HCT116 (cell line): ENCODE data around the gene SPON1. TPM values are rescaled to one million over a fixed set of nuclear protein-coding genes. Genes with fewer than 3 reads are reported as not detected.

Source experiments
- ATAC-seq: fragments of 200-7000 bp; cut with Tn5 transposase; 2 replicates; pipeline ENCODE4 v1.9.1; 2020; ENCODE audit warnings: mild to moderate bottlenecking, moderate library complexity
- BruUV-seq: library from RNA; stranded (reverse); fragments of 400-500 nt; replicated peaks from 2 replicates; lab custom pipeline; 2021; lab: Mats Ljungman, UMichigan
- CTCF ChIA-PET: fragments of 300-600 bp; sonication (Branson Sonifier 250); formaldehyde crosslinking; loops from one replicate; lab custom pipeline; 2021; ENCODE audit warnings: antibody characterized with exemption; lab: Charles Lee
- POLR2A ChIA-PET: fragments of 300-600, 350-600 bp; sonication (Branson Sonifier 250); formaldehyde crosslinking; loops from one replicate; lab custom pipeline; 2021; ENCODE audit warnings: antibody characterized with exemption; lab: Charles Lee
- RAD21 ChIA-PET, 2 experiments: fragments of 300-600 bp; sonication (Branson Sonifier 250); formaldehyde crosslinking; loops; one replicate each; lab custom pipeline; 2023; ENCODE audit warnings: low total read pairs in 2 of 2; ENCODE audit not compliant: uncharacterized antibody in 2 of 2, unreplicated experiment in 2 of 2, low non-redundant PET in 1 of 2; lab: Charles Lee
- DNase-seq: peaks from one replicate; pipeline ENCODE4 v3.0.0-alpha.2; 2010; ENCODE audit warnings: low read depth, low spot score
- H2AFZ ChIP-seq: fragments of 200-600 bp; shearing (Covaris generic), sonication (generic); 2 replicates; pipeline ENCODE4 v1.6.1; 2017; ENCODE audit warnings: low read depth, mixed run types, mixed read lengths, antibody characterized with exemption, low read length; ENCODE audit not compliant: poor library complexity, severe bottlenecking
- H3K27ac ChIP-seq: 2 replicates; pipeline ENCODE4 v1.5.1; 2012; ENCODE audit warnings: low read depth, low read length
- H3K27me3 ChIP-seq: fragments of 200-600 bp; sonication (generic); 2 replicates; pipeline ENCODE4 v1.6.1; 2016; ENCODE audit warnings: mixed run types, low read length, mixed read lengths; ENCODE audit not compliant: insufficient read depth
- H3K36me3 ChIP-seq, 2 experiments: fragments of 200-500 bp in 1 of 2; fragments of 200-600 bp in 1 of 2; sonication (Bioruptor generic) in 1 of 2; sonication (generic) in 1 of 2; 2 replicates each; pipeline versions ENCODE4 v1.5.1 to v1.6.1; 2014 to 2016; ENCODE audit warnings: low read length in 2 of 2, inconsistent platforms in 1 of 2, mixed read lengths in 1 of 2, mixed run types in 1 of 2; ENCODE audit not compliant: insufficient read depth in 2 of 2, control insufficient read depth in 1 of 2
- H3K4me1 ChIP-seq, 2 experiments: fragments of 200-600 bp in 1 of 2; sonication (generic) in 1 of 2; 2 replicates each; pipeline versions ENCODE4 v1.5.1 to v1.6.1; 2012 to 2017; ENCODE audit warnings: low read length in 2 of 2, inconsistent platforms in 1 of 2, mild to moderate bottlenecking in 1 of 2, mixed read lengths in 1 of 2, mixed run types in 1 of 2, moderate library complexity in 1 of 2; ENCODE audit not compliant: insufficient read depth in 2 of 2, control insufficient read depth in 1 of 2
- H3K4me2 ChIP-seq: fragments of 200-600 bp; sonication (generic); 2 replicates; pipeline ENCODE4 v1.6.1; 2017; ENCODE audit warnings: mixed run types, low read length, mixed read lengths
- H3K4me3 ChIP-seq, 2 experiments: fragments of 200-600 bp in 1 of 2; sonication (generic) in 1 of 2; replicated peaks in 1 of 2; 2 replicates each; pipeline ENCODE4 v1.5.1; 2011 to 2016; ENCODE audit warnings: low read length in 2 of 2, control low read depth in 1 of 2, low read depth in 1 of 2, mild to moderate bottlenecking in 1 of 2, mixed read lengths in 1 of 2, mixed run types in 1 of 2
- H3K79me2 ChIP-seq: fragments of 200-600 bp; sonication (generic); 2 replicates; pipeline ENCODE4 v1.6.1; 2017; ENCODE audit warnings: mild to moderate bottlenecking, mixed run types, low read length, moderate library complexity, mixed read lengths; ENCODE audit not compliant: insufficient read depth
- H3K9ac ChIP-seq: fragments of 200-600 bp; sonication (generic); 2 replicates; pipeline ENCODE4 v1.6.1; 2016; ENCODE audit warnings: low read length, mixed read lengths
- H3K9me2 ChIP-seq: fragments of 200-600 bp; sonication (generic), shearing (Covaris generic); 2 replicates; pipeline ENCODE4 v1.6.1; 2017; ENCODE audit warnings: mixed run types, mild to moderate bottlenecking, moderate library complexity; ENCODE audit not compliant: insufficient read depth
- H3K9me3 ChIP-seq, 2 experiments: fragments of 200-500 bp in 1 of 2; fragments of 200-600 bp in 1 of 2; sonication (Bioruptor generic) in 1 of 2; sonication (generic) in 1 of 2; 2 replicates each; pipeline ENCODE4 v1.6.1; 2014 to 2017; ENCODE audit warnings: low read length in 2 of 2, mixed read lengths in 2 of 2, inconsistent platforms in 1 of 2, low read depth in 1 of 2, mild to moderate bottlenecking in 1 of 2, mixed run types in 1 of 2, moderate library complexity in 1 of 2; ENCODE audit not compliant: control insufficient read depth in 1 of 2, insufficient read depth in 1 of 2
- H4K20me1 ChIP-seq: fragments of 200-600 bp; sonication (generic), shearing (Covaris generic); 2 replicates; pipeline ENCODE4 v1.6.1; 2017; ENCODE audit warnings: mixed run types, mild to moderate bottlenecking, moderate library complexity; ENCODE audit not compliant: insufficient read depth
- CEBPB ChIP-seq: IDR thresholded peaks from 2 replicates; pipeline ENCODE4 v1.6.1; 2012; ENCODE audit warnings: low read depth
- CTCF ChIP-seq, 3 experiments: fragments of 200-600 bp in 1 of 3; sonication (generic) in 1 of 3; IDR thresholded peaks in 2 of 3; conservative IDR thresholded peaks in 1 of 3; 2 replicates each; pipeline ENCODE4 v1.5.1; 2012 to 2017; ENCODE audit warnings: low read depth in 2 of 3, low read length in 2 of 3, antibody characterized with exemption in 1 of 3, borderline replicate concordance in 1 of 3, control low read depth in 1 of 3, mild to moderate bottlenecking in 1 of 3, mixed read lengths in 1 of 3, mixed run types in 1 of 3, moderate library complexity in 1 of 3; ENCODE audit not compliant: insufficient read depth in 1 of 3
- ELF1 ChIP-seq: IDR thresholded peaks from 2 replicates; pipeline ENCODE4 v1.6.1; 2012; ENCODE audit warnings: low read depth, borderline replicate concordance
- EZH2 ChIP-seq: fragments of 200-600 bp; sonication (generic); IDR thresholded peaks from 2 replicates; pipeline ENCODE4 v1.6.1; 2017; ENCODE audit warnings: antibody characterized with exemption, mixed run types
- FOSL1 ChIP-seq: IDR thresholded peaks from 2 replicates; pipeline ENCODE4 v1.6.1; 2012; ENCODE audit warnings: low read depth
- JUND ChIP-seq: IDR thresholded peaks from 2 replicates; pipeline ENCODE4 v1.6.1; 2012
- MAX ChIP-seq: IDR thresholded peaks from 2 replicates; pipeline ENCODE4 v1.6.1; 2012
- POLR2A ChIP-seq: IDR thresholded peaks from 2 replicates; pipeline ENCODE4 v1.7.0; 2011; ENCODE audit warnings: borderline replicate concordance; ENCODE audit not compliant: insufficient read depth, insufficient read length; ENCODE audit errors: extremely low read depth
- POLR2AphosphoS5 ChIP-seq: IDR thresholded peaks from 2 replicates; pipeline ENCODE4 v1.6.1; 2011; ENCODE audit warnings: mild to moderate bottlenecking, low read depth, low read length, moderate library complexity
- TCF7L2 ChIP-seq: IDR thresholded peaks from 2 replicates; pipeline ENCODE4 v1.7.0; 2011; ENCODE audit warnings: borderline replicate concordance, inconsistent platforms; ENCODE audit not compliant: insufficient read depth, insufficient read length; ENCODE audit errors: extremely low read depth
- ZNF274 ChIP-seq: fragments of 200-500 bp; sonication (Bioruptor generic); IDR thresholded peaks from 2 replicates; pipeline ENCODE4 v1.6.1; 2014; ENCODE audit warnings: mild to moderate bottlenecking, low read depth, low read length, inconsistent platforms
- intact Hi-C: fragments of 100-400 bp; cut with micrococcal nuclease; formaldehyde crosslinking; loops from 2 replicates; pipeline ENCODE4 v1.10.0; 2022
- total RNA-seq: library from RNA; stranded (reverse); gene quantifications from one replicate; pipeline ENCODE4 v1.2.1, GENCODE V29; 2021; ENCODE audit not compliant: unreplicated experiment

SPON1 gene
- total RNA-seq, 1 experiment from 2014 or later: 0.17 TPM

GRCh38 chr11:14118072-14118471 lies 155.5 kb downstream of the SPON1 start:
- TF ChIP-seq JUND: no peak
- TF ChIP-seq, all 23 proteins: peak for 0
- DNase-seq (no peak), ATAC-seq (no peak)
- H3K9ac ChIP-seq: no peak overlapping the region
- no peaks in the 10 kb centered on the region for H3K27me3 ChIP-seq
- no peak overlapping the region for H3K4me3 ChIP-seq
- intact Hi-C loops: no loop called here
- no peaks in the 10 kb centered on the region for H4K20me1 ChIP-seq
- no peaks in the 10 kb centered on the region for H3K9me2 ChIP-seq
- no peak overlapping the region for H3K27ac ChIP-seq
- CTCF ChIA-PET: interaction anchor here (1.0 kb wide), 1 partner anchor 9 kb away, joined by 3 read pairs; no protein-coding TSS in a partner anchor
- POLR2A ChIA-PET: no interaction called here
- RAD21 ChIA-PET: no interaction called here
- no peaks in the 10 kb centered on the region for H3K9me3 ChIP-seq
- BruUV-seq: no TSS peak
- no peaks in the 10 kb centered on the region for H3K79me2 ChIP-seq
- H3K4me2 ChIP-seq: no peak overlapping the region
- no peaks in the 10 kb centered on the region for H3K36me3 ChIP-seq
- no peaks in the 10 kb centered on the region for H3K4me1 ChIP-seq
- H2AFZ ChIP-seq: no peak overlapping the region

GRCh38 chr11:14119357-14119756 lies 156.8 kb downstream of the SPON1 start:
- DNase-seq (no peak), ATAC-seq (no peak)
- no peak for TF ChIP-seq ZNF274
- TF ChIP-seq EZH2: no peak
- TF ChIP-seq POLR2AphosphoS5: no peak
- TF ChIP-seq CTCF (IDR thresholded peaks at IDR 0.05 in 2 of 3, conservative IDR thresholded peaks at IDR 0.05 in 1 of 3; ENCODE audit: borderline replicate concordance in 1 of 3, insufficient read depth in 1 of 3, low read depth in 2 of 3, low read length in 2 of 3): no peak
- TF ChIP-seq CEBPB: no peak
- no peak for TF ChIP-seq POLR2A
- TF ChIP-seq TCF7L2: no peak
- TF ChIP-seq ELF1: no peak
- TF ChIP-seq MAX: no peak
- no peak for TF ChIP-seq FOSL1
- no peak overlapping the region for H3K9ac ChIP-seq
- H2AFZ ChIP-seq: no peak overlapping the region
- no peaks in the 10 kb centered on the region for H3K9me3 ChIP-seq
- no peaks in the 10 kb centered on the region for H3K9me2 ChIP-seq
- H3K27ac ChIP-seq: no peak overlapping the region
- no peaks in the 10 kb centered on the region for H4K20me1 ChIP-seq
- intact Hi-C loops: no loop called here
- ChIA-PET RAD21 (no interaction called here), CTCF (no interaction called here), POLR2A (no interaction called here)
- peaks cover 0 to 4% of the 10 kb centered on the region in 2 experiments; a peak in 1 of 4 replicates for H3K4me1 ChIP-seq
- no TSS peak for BruUV-seq
- no peak overlapping the region for H3K4me2 ChIP-seq
- H3K4me3 ChIP-seq: no peak overlapping the region
- H3K79me2 ChIP-seq: no peaks in the 10 kb centered on the region
- H3K36me3 ChIP-seq: no peaks in the 10 kb centered on the region
- H3K27me3 ChIP-seq: no peaks in the 10 kb centered on the region
